ENCODE results near the gene FANCB.

GRCh38 chrX:14886252-14886651, 13.4 kb upstream of the FANCB start:
- TF ChIP-seq RAD21 (IDR thresholded peaks at IDR 0.05) (no peak), SP1 (IDR thresholded peaks at IDR 0.05) (no peak), CTCF (IDR thresholded peaks at IDR 0.05; ENCODE audit: low read depth, low read length, missing input control) (no peak), EGR1 (IDR thresholded peaks at IDR 0.05; ENCODE audit: low read depth in 2 of 2) (no peak), FOXA1 (IDR thresholded peaks at IDR 0.05) (no peak), ATF3 (IDR thresholded peaks at IDR 0.05) (no peak), YY1 (IDR thresholded peaks at IDR 0.05) (no peak), TAF1 (conservative IDR thresholded peaks at IDR 0.05) (no peak), HNF4A (conservative IDR thresholded peaks at IDR 0.05) (no peak), REST (IDR thresholded peaks at IDR 0.05) (no peak)

Measured in liver (tissue), 3 donors.